OCI-LY3 (cell line): Measurements from ENCODE around the gene SMCR8.

ENCODE experiments used
- H2AFZ ChIP-seq: fragments of 200-600, 300-600 bp; shearing (Covaris generic); 2 replicates; pipeline ENCODE4 v1.6.0; 2014; ENCODE audit warnings: antibody characterized with exemption, low read depth, low read length
- H3K27ac ChIP-seq: fragments of 200-600, 300-600 bp; sonication (generic); 2 replicates; pipeline ENCODE4 v1.5.1; 2014; ENCODE audit warnings: mild to moderate bottlenecking, low read length, moderate library complexity, mixed read lengths
- H3K27me3 ChIP-seq: fragments of 200-600, 300-600 bp; sonication (generic); 2 replicates; pipeline ENCODE4 v1.6.1; 2014; ENCODE audit warnings: low read depth, low read length, mixed read lengths
- H3K36me3 ChIP-seq: fragments of 200-600, 300-600 bp; sonication (generic); replicated peaks from 2 replicates; pipeline ENCODE3; 2014; ENCODE audit warnings: low read depth, low read length, mixed read lengths
- H3K4me1 ChIP-seq: fragments of 300-600, 200-600 bp; sonication (generic); 2 replicates; pipeline ENCODE4 v1.6.1; 2014; ENCODE audit warnings: low read length, mixed read lengths
- H3K4me2 ChIP-seq: fragments of 200-600, 300-600 bp; sonication (generic); 2 replicates; pipeline ENCODE4 v1.6.1; 2014; ENCODE audit warnings: low read length, mixed read lengths
- H3K4me3 ChIP-seq: fragments of 300-600, 200-600 bp; sonication (generic); 2 replicates; pipeline ENCODE4 v1.5.1; 2014; ENCODE audit warnings: antibody characterized with exemption, mild to moderate bottlenecking, low read length, moderate library complexity
- H3K79me2 ChIP-seq: fragments of 300-600, 200-600 bp; shearing (Covaris generic); 2 replicates; pipeline ENCODE4 v1.6.1; 2014; ENCODE audit warnings: mild to moderate bottlenecking, low read length, mixed read lengths
- H3K9ac ChIP-seq: fragments of 300-600, 200-600 bp; shearing (Covaris generic); 2 replicates; pipeline ENCODE4 v1.6.0; 2014; ENCODE audit warnings: mild to moderate bottlenecking, low read length, moderate library complexity
- H3K9me3 ChIP-seq: fragments of 200-600, 300-600 bp; shearing (Covaris generic); 2 replicates; pipeline ENCODE4 v1.6.1; 2014; ENCODE audit warnings: low read length, mixed read lengths; ENCODE audit not compliant: insufficient read depth
- H4K20me1 ChIP-seq: fragments of 200-600, 300-600 bp; sonication (generic); 2 replicates; pipeline ENCODE4 v1.6.1; 2016; ENCODE audit warnings: low read length, mixed read lengths; ENCODE audit not compliant: insufficient read depth
- EZH2phosphoT487 ChIP-seq: fragments of 200-600 bp; shearing (Covaris generic); IDR thresholded peaks from 2 replicates; pipeline ENCODE4 v1.6.1; 2018; ENCODE audit warnings: antibody characterized with exemption, mixed run types, low read depth
- TF ChIP-seq, protein P1 (sequence below): fragments of 200-600, 300-600 bp; sonication (generic); IDR thresholded peaks from 2 replicates; pipeline ENCODE4 v1.5.1; 2014; ENCODE audit warnings: antibody characterized with exemption, low read length, low read depth

The SMCR8 gene

GRCh38 chr17:18270046-18270931, 44.8 kb upstream of the SMCR8 start:
- Histone ChIP-seq H3K4me2 (no peak overlapping the region), H4K20me1 (no peaks in the 10 kb centered on the region), H3K36me3 (no peaks in the 10 kb centered on the region), H3K4me3 (no peak overlapping the region), H3K27ac (no peak overlapping the region), H3K4me1 (no peaks in the 10 kb centered on the region), H3K9ac (no peak overlapping the region), H3K27me3 (no peaks in the 10 kb centered on the region), H2AFZ (no peak overlapping the region), H3K9me3 (no peaks in the 10 kb centered on the region), H3K79me2 (no peaks in the 10 kb centered on the region)
- no peak for TF ChIP-seq EZH2phosphoT487
- TF ChIP-seq, protein P1, sequence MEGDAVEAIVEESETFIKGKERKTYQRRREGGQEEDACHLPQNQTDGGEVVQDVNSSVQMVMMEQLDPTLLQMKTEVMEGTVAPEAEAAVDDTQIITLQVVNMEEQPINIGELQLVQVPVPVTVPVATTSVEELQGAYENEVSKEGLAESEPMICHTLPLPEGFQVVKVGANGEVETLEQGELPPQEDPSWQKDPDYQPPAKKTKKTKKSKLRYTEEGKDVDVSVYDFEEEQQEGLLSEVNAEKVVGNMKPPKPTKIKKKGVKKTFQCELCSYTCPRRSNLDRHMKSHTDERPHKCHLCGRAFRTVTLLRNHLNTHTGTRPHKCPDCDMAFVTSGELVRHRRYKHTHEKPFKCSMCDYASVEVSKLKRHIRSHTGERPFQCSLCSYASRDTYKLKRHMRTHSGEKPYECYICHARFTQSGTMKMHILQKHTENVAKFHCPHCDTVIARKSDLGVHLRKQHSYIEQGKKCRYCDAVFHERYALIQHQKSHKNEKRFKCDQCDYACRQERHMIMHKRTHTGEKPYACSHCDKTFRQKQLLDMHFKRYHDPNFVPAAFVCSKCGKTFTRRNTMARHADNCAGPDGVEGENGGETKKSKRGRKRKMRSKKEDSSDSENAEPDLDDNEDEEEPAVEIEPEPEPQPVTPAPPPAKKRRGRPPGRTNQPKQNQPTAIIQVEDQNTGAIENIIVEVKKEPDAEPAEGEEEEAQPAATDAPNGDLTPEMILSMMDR, result no peak

DNA sequence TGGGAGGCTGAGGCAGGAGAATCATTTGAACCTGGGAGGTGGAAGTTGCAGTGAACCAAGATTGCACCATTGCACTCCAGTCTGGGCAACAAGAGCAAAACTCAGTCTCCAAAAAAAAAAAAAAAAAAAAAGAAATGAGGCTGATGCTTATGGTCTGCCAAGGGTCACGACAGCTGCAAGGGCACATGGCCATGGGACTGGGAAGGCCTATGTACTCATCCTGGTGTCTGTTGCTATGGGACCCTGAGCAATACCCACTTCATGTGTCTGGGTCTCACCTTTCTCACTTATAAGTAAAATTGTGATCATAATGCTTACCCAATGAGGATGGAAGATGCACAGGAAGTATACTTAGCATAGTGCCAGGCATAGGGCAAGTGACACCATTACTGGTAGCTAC, 38.0 kb upstream of the SMCR8 start:
- no peak overlapping the region for H3K9ac ChIP-seq
- H3K36me3 ChIP-seq, result no peaks in the 10 kb centered on the region
- no peak overlapping the region for H3K4me3 ChIP-seq
- no peak overlapping the region for H2AFZ ChIP-seq
- H3K27me3 ChIP-seq, result no peaks in the 10 kb centered on the region
- H3K9me3 ChIP-seq, result no peaks in the 10 kb centered on the region
- H3K4me1 ChIP-seq, result no peaks in the 10 kb centered on the region
- H4K20me1 ChIP-seq, result no peaks in the 10 kb centered on the region
- TF ChIP-seq, protein P1, result no peak
- TF ChIP-seq EZH2phosphoT487, result no peak
- no peak overlapping the region for H3K27ac ChIP-seq
- H3K79me2 ChIP-seq, result no peaks in the 10 kb centered on the region
- H3K4me2 ChIP-seq, result no peak overlapping the region

DNA sequence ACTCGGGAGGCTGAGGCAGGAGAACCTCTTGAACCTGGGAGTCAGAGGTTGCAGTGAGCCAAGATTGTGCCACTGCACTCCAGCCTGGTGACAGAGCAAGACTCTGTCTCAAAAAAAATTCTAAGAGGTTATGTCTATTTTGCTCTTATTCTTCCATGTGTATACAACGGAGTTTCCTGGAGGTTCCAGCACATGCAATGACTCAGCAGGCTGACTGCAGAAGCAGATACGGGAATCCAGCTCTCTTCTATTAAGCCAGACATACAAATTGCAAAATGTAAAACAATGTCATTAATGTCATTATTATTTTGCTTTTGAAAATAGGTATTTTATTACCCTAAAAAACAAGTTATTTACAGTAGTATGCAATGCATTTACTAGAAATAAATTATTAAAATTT, 36.2 kb upstream of the SMCR8 start:
- H3K4me2 ChIP-seq, result no peak overlapping the region
- H2AFZ ChIP-seq, result no peak overlapping the region
- no peaks in the 10 kb centered on the region for H3K4me1 ChIP-seq
- H3K9me3 ChIP-seq, result no peaks in the 10 kb centered on the region
- H3K4me3 ChIP-seq, result no peak overlapping the region
- H3K27me3 ChIP-seq, result no peaks in the 10 kb centered on the region
- H3K9ac ChIP-seq, result no peak overlapping the region
- H4K20me1 ChIP-seq, result no peaks in the 10 kb centered on the region
- no peak for TF ChIP-seq EZH2phosphoT487
- TF ChIP-seq, protein P1, result no peak
- H3K36me3 ChIP-seq, result no peaks in the 10 kb centered on the region
- H3K79me2 ChIP-seq, result no peaks in the 10 kb centered on the region
- no peak overlapping the region for H3K27ac ChIP-seq

DNA sequence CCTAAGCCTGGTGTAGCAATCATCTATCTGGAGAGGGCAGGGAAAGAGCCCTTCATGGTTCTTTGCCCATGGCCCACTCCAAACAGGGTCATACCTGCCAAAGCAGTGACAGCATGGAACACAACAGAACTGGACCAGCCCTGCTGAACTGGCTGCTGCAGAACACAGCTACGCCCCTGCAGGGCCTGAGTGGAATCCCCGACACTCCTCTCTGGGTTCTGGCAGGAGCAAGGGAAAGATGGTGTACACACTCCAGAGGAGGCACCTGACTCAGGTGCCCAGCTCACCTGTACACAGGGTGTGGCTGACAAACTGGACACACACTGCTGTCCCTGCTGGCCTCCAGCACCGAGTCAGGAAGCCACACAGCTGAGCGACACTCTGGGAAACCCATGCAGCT, 34.8 kb upstream of the SMCR8 start:
- H3K9ac ChIP-seq, result no peak overlapping the region
- no peak overlapping the region for H3K27ac ChIP-seq
- H3K4me3 ChIP-seq, result no peak overlapping the region
- no peak overlapping the region for H3K4me2 ChIP-seq
- TF ChIP-seq, protein P1, result no peak
- TF ChIP-seq EZH2phosphoT487, result no peak
- no peaks in the 10 kb centered on the region for H4K20me1 ChIP-seq
- no peaks in the 10 kb centered on the region for H3K79me2 ChIP-seq
- no peak overlapping the region for H2AFZ ChIP-seq
- H3K36me3 ChIP-seq, result no peaks in the 10 kb centered on the region
- no peaks in the 10 kb centered on the region for H3K9me3 ChIP-seq
- H3K27me3 ChIP-seq, result no peaks in the 10 kb centered on the region
- H3K4me1 ChIP-seq, result no peaks in the 10 kb centered on the region
